SK-N-MC (cell line): ENCODE results near the gene SLC2A9.

ENCODE experiments used
- EZH2 ChIP-seq: fragments of 200-600 bp; sonication (generic); IDR thresholded peaks from one replicate; pipeline ENCODE4 v1.6.1; 2017; ENCODE audit warnings: antibody characterized with exemption
- FOXP2 ChIP-seq: optimal IDR thresholded peaks from 2 replicates; pipeline ENCODE3; 2011; ENCODE audit warnings: mild to moderate bottlenecking, moderate library complexity; ENCODE audit not compliant: insufficient read depth; ENCODE audit errors: extremely low read length, control extremely low read depth
- POLR2AphosphoS5 ChIP-seq: IDR thresholded peaks from 2 replicates; pipeline ENCODE4 v1.6.1; 2012; ENCODE audit warnings: mild to moderate bottlenecking, low read depth, low read length, borderline replicate concordance

- TF ChIP-seq POLR2AphosphoS5 = no peak
- TF ChIP-seq EZH2 = no peak
- TF ChIP-seq FOXP2 = no peak
Measured at GRCh38 chr4:9954468-9954867, 66.8 kb downstream of the SLC2A9 start.
